RCC 7860 (cell line): ENCODE results near the gene ZC3H13.

Experiments
- DNase-seq: peaks from one replicate; pipeline ENCODE4 v3.0.0-alpha.2; 2015; ENCODE audit warnings: low spot score
- FAIRE-seq: peaks from 2 replicates; lab custom pipeline; 2012; peaks lifted over from hg19 to GRCh38; lab: Jason Lieb, UNC

Gene ZC3H13

DNA sequence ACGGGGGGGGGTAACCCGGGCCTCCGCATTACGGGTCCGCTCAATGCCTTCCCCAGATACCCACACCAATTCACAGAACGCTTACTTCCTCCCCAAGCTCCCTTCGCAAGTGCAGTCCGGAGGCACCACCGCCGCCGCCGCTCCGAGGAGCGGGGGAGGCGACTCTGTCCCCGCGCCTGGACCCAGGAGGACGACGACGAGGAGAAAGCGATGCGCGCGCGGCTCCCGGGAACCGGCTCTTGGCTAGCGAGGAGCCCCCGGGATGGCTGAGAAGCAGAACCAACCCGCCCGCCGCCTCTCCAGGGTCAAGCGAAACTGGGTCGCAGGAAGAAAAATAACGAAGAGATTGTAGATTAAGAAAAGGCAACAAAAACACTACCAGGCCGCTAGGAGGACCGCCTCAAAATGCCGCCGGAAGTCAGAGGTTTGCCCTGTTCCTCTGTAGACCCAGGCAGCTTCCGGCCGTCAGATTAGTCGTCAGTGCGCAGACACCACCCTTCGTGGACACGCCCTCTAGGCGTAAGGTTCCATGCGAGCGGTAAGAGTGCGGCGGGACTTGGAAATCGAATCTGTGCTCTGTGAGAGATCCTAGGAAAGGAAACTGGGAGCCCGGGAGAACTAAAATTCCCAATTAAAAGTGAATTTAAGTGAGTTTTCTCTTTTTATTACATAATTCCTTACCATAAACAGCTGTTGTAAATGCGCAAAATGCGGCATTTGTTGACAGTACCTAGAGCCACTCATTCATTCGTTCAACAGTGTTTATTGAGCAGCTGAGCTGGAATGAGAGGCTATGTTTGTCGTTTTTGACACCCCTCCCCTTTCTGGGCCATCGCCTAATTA lies at the start of gene ZC3H13:
ZC3H13 (minus strand) TSS at position 428 of the 843 bp plus-strand sequence. CDS start 7,239 bp downstream, outside the sequence.
- DNase-seq (peak; percentile 79), FAIRE-seq (peak; percentile 80)

GRCh38 chr13:46102255-46102605 lies 49.7 kb upstream of the ZC3H13 start:
- no peak for FAIRE-seq

GRCh38 chr13:46101484-46102254 lies 49.1 kb upstream of the ZC3H13 start:
- no peak for FAIRE-seq

More at GRCh38 chr13:46102255-46102605, 49.7 kb upstream of the ZC3H13 start:
- DNase-seq: no peak

GRCh38 chr13:46101002-46101401 lies 48.5 kb upstream of the ZC3H13 start:
- FAIRE-seq (no peak), DNase-seq (no peak)

More at GRCh38 chr13:46101484-46102254, 49.1 kb upstream of the ZC3H13 start:
- no peak for DNase-seq

DNA sequence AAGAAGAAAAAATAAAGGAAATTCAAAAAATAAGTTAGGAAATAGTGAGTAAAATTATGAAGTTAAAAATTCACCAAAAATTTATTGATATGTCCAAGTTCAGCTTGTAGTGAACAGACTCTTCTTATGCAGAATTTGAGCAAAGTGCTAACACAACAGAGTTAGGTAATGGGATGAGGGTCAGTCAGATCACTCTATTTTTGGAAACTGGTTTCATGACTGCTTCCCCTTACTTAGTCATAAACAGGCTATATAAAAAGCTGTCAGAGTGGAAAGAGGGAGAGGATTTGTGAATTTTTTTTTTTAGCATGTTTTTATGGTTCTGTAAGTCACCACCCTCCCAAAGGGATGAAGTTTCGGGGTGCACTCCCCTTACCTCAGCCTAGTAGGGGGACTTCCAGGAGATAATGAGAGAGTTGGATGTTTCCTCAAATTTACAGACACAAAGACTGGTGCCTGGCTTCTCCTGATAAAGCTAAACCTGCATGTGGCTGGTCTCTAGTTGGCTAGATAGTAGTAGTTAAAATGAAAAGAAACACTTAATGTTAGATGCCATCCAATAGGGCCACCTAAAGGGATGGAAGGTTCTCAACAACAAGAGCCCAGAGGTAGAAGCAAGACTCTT lies 47.8 kb upstream of the ZC3H13 start:
- FAIRE-seq (no peak), DNase-seq (no peak)

GRCh38 chr13:46097663-46098062 lies 45.1 kb upstream of the ZC3H13 start:
- no peak for DNase-seq
- no peak for FAIRE-seq

GRCh38 chr13:46097015-46097414 lies 44.5 kb upstream of the ZC3H13 start:
- FAIRE-seq: no peak
- no peak for DNase-seq

DNA sequence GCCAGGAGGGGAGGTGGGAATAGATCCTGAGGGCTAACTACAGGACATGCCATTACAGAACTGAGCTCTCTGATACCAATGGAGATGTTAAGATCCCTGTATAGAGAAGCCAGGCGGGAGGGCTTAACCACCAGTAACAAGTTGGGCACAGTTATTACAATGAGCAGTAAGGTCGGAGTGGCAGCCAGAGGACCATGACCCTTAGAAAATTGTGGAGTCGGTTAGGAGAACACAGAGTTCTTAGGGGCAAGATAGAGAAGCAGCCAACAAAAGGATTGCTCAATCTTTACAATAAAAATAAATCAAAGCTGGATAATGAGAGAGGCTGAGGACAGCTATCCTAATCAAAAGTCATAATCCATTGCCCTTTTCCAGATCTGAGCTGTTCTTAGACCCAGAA lies 41.9 kb upstream of the ZC3H13 start:
- FAIRE-seq: no peak
- no peak for DNase-seq

DNA sequence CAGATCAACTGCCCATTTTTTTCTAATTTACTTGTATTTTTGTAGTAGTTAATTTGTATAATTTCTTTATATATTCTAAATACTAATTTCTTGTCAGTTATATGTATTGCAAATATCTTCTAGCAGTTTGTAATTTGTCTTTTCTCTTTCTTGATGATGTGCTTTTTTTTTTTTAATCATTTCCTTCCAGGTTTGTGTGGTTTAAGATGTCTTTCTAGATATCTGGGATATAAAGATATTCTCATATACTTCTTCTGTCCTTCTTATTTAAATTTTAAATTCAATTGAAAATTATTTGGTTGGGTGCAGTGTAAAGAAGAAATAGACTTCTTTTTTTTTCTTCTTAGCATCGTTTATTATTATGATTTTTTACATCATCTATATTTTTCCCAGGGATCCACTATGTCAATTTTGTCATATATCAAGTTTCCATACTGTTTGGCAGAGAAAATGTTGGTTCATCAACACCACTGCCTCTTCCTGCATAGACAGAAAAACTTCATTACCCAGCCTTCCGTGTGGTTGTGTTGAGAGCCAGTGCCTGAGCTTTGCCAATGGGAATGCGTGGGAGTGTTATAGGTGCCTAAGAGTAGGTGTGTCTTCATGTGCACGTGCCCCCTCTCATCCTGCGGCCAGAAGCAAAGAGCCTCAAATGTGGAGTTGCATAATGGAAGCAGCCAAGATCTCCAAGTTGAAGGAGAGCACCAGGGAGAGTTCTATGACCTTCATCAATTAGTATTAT lies 36.4 kb upstream of the ZC3H13 start:
- FAIRE-seq (no peak), DNase-seq (no peak)

DNA sequence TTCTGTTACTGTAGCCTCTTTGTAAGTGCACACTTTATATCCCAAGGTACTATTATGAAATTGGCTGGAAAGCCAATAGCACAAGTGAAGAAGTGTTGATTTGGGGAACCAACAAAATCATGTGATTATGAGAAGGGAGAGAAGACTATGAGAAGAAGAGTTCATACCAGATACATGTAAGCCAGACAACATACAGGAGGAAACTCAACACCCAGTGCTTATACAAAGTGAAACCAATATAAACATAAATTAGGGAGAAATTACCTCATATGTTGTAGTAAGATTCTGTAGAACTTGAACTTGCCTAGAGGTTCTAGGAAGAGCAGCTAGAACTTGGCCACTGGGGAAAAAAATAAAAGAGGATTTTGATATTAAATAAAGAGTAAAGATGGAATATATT lies 34.9 kb upstream of the ZC3H13 start:
- FAIRE-seq (no peak), DNase-seq (no peak)

DNA sequence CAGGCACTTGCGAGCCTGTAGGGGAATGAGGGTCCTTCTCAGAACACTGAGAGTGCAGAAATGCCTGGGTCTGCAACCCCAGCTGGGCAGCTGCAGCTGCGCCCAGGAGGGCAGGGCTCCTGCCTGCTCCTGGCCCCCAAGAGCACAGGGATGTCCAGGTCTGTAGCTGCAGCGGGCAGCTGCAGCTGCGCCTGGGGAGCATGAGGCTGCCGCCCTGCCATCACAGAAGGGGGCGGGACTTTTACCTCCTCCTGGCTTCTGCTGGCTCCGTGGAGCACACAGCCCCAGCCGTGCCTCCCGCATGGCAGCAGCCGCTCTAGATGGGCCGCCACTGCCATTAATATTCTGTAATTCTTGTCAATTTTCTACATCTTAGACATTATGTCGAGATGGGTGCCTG lies 34.4 kb upstream of the ZC3H13 start:
- no peak for DNase-seq
- no peak for FAIRE-seq

GRCh38 chr13:46086421-46086922 lies 33.9 kb upstream of the ZC3H13 start:
- DNase-seq (no peak), FAIRE-seq (no peak)

DNA sequence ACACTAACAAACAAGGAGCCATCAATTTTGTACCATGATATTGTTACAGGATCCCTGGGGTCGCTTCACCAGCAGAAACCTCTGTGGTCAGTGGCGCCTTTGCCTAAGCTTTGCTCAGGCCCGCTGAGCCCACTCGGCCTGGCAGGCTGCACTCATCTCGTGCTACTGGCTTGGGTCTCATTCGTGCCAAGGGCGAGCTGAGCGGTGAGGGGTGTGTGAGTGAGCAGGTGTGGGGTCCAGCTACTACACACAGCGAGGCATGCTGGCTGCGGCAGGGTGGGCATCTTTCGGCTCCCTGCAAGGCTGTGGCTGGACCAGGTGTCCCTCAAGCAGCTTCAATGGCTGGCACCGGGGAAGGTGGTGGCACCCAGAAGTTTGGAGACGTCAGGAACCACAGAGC lies 33.2 kb upstream of the ZC3H13 start:
- DNase-seq (no peak), FAIRE-seq (no peak)

- FAIRE-seq (no peak), DNase-seq (no peak)
Observed at GRCh38 chr13:46082324-46082723, 29.8 kb upstream of the ZC3H13 start.

- FAIRE-seq (no peak), DNase-seq (no peak)
Observed at GRCh38 chr13:46079770-46080169, 27.2 kb upstream of the ZC3H13 start.

DNA sequence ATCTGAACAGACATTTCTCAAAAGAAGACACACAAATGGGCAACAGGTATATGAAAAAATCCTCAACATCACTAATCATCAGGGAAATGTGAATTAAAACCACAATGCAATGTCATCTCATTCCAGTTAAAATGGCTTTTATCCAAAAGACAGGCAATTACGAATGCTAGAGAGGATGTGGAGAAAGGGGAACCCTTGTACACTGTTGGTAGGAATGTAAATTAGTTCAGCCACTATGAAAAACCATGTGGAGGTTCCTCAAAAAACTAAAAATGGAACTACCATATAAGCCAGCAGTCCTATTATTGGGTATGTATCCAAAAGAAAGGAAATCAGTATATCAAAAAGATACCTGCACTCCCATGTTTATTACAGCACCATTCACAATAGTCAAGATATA lies 24.7 kb upstream of the ZC3H13 start:
- no peak for FAIRE-seq
- no peak for DNase-seq

GRCh38 chr13:46076827-46077226 lies 24.3 kb upstream of the ZC3H13 start:
- no peak for FAIRE-seq
- no peak for DNase-seq

GRCh38 chr13:46075811-46076210 lies 23.3 kb upstream of the ZC3H13 start:
- no peak for DNase-seq
- no peak for FAIRE-seq

DNA sequence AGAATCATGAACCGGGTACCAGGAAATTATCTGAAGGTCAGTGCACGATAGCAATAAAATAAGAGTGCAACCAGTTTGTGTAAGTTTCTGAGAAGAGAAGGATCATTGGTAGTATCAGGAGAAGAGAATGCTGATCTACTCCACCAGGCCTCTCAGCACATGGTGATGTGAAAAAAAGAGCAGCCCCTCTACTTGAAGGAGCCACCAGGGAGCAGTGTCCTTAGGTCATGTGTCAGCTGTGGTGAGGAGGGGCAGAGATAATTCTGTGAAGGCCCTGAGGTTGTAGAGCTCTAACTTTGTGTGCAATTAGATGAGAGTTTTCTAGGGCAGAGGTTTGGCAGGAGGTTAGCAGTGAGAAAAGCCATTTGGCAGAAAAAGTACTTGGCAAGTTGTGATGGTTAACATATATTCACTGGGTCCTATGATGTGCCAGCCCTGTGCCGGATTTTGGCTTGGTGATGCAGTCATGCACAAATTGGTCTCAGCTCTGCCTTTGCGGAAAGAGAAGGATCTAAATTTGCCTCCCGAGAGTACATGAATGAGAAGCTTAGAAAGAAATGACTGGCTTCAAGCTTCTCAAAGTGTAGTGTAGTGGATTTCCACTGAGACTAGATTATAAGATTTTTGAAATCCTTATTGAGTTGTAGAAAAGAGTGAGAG lies 19.2 kb upstream of the ZC3H13 start:
- FAIRE-seq (no peak), DNase-seq (no peak)

DNA sequence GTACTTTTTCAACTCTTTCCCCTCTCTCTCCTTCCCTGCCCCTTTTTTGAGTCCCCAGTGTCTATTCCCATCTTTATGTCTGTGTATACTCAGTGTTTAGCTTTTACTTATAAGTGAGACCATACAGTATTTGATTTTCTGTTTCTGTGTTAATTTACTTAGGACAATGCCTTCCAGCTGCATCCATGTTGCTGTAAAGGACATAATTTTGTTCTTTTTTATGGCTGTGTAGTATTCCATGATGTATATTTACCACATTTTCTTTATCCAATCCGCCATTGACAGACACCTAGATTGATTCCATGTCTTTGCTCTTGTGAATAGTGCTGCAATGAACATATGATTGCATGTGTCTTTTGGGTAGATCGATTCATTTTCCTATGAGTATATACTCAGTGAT lies 10.7 kb upstream of the ZC3H13 start:
- FAIRE-seq (no peak), DNase-seq (no peak)
